GM12892 (cell line): ENCODE results near the gene PCA3. TPM values are rescaled to one million over a fixed set of nuclear protein-coding genes. Genes with fewer than 3 reads are reported as not detected.

Experiments
- DNase-seq: peaks from one replicate; pipeline ENCODE4 v3.0.0; 2011; ENCODE audit not compliant: insufficient read length
- FAIRE-seq: peaks from 2 replicates; lab custom pipeline; 2011; peaks lifted over from hg19 to GRCh38; lab: Jason Lieb, UNC
- POLR2A ChIP-seq: IDR thresholded peaks from 2 replicates; pipeline ENCODE4 v1.6.1; 2011; ENCODE audit warnings: low read depth, low read length, control low read depth
- POLR2AphosphoS5 ChIP-seq: IDR thresholded peaks from 2 replicates; pipeline ENCODE4 v1.6.1; 2011; ENCODE audit warnings: low read depth, low read length, control low read depth
- TAF1 ChIP-seq: IDR thresholded peaks from 2 replicates; pipeline ENCODE4 v1.6.1; 2011; ENCODE audit warnings: low read depth, mild to moderate bottlenecking, control low read depth, low read length, borderline replicate concordance
- polyA plus RNA-seq: library from polyadenylated mRNA; unstranded; fragments of >200 nt; gene quantifications from one replicate; pipeline ENCODE4 v1.2.1, GENCODE V29; 2012; ENCODE audit warnings: missing spikeins, inconsistent platforms; ENCODE audit not compliant: missing spikeins

The PCA3 gene
- polyA plus RNA-seq = not detected

DNA sequence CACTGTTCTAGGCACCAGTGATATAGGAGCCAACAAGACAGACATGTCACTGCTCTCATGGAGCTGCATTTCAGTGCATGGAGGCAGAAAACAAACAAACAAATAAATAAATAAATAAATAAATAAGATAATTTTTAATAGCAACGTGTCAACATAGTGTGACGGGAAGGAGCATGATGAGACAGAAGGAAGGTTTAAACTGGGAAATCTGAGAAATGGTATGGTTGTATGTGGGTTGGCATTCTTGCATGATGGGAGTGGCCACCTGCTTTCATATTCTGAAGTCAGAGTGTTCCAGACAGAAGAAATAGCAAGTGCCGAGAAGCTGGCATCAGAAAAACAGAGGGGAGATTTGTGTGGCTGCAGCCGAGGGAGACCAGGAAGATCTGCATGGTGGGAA, at the start of gene PCA3:
PCA3 (plus strand) TSS at position 301 of the 400 bp plus-strand sequence.
- no peak for FAIRE-seq
- no peak for DNase-seq
- TF ChIP-seq TAF1 (no peak), POLR2A (no peak), POLR2AphosphoS5 (no peak)

DNA sequence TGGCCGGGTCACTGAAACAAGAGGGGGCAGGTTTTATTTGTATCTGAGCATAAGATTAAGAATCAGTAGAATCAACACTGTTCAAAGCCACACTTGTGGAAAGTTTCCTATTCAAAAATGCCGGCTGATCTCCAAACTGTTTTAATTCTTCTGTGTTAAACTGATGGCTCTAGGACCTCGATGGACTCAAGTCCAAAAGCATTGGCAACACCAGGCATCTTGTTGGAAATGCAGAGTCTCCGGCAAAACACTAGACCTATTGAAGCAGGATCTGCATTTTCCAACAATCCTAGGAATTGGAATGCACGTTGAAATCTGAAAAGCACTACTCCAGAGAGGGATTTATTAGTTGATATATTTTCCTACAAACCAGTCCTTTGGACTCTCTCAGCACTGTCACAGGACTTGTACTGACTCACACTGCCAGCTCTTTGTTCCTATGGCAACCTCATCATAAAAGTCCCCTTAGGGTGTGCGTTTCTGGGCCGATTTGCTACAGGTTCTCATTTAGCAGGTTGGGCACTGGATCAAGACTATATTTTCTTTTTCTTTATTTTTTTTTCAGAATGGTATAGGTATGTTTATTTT, 48.1 kb upstream of the PCA3 start:
- FAIRE-seq = no peak

DNA sequence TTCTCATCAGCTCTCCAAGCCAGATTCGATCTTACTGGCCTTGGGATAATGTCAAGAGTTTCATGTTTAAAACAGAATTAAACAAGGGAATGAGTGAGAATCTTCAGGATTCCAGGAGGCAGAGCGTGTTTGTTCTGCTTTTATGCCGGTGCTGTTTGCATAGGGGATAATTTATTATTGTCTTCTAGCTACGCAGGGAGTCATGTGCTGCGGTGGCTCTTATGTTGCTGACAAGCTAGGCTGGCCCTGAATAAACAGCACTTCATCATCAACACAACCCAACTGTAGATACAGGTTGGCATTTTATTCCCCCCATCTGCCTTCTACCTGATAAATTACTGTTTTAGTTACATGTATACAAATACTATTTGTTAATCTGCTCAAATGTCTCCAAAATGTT, 47.1 kb upstream of the PCA3 start:
- FAIRE-seq = no peak
- no peak for DNase-seq
- TF ChIP-seq POLR2A = no peak

More for the DNA sequence above, 48.1 kb upstream of the PCA3 start:
- DNase-seq = no peak
- TF ChIP-seq TAF1 (no peak), POLR2A (no peak), POLR2AphosphoS5 (no peak)

DNA sequence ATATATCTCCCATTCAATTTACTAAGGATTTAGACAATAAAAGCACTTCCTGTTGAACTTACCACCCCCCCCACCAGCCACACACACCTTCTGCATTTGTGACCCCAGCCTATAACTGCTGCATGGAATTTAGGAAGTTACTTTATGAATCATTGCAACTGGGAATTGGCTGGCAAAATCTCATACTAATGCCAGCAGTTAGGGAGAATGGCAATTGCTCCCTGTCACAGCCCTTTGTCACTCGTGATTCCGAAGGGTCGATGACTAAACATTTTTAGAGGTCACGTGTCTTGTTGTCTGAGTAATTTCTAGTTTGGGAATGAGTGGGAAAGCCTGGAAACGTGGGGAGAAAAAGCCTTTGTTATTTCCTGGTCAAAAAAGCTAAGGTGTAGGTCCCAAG, 46.6 kb upstream of the PCA3 start:
- TF ChIP-seq POLR2A = no peak
- no peak for TF ChIP-seq POLR2AphosphoS5
- no peak for TF ChIP-seq TAF1
- FAIRE-seq = no peak
- no peak for DNase-seq

DNA sequence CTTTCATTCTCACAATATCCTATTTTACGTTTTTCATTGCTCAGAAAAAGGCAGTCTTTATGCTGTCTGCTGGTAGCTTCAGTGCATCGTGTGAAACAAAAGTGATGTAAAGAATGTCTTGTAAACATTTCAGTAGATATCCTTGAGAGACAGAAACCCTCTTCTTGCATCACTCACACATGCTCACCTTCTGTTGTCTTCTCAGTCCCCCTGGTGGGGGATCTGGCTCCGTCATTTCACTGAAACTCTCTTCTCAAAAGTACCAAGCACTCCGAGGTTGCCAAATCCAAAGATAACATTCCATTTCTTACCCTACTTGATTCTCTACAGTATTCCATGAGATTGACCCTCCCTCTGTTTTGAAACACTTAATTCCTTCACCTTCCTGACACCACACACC, 46.1 kb upstream of the PCA3 start:
- FAIRE-seq (no peak), DNase-seq (no peak)
- TF ChIP-seq POLR2AphosphoS5 = no peak
- TF ChIP-seq TAF1 = no peak
- no peak for TF ChIP-seq POLR2A

DNA sequence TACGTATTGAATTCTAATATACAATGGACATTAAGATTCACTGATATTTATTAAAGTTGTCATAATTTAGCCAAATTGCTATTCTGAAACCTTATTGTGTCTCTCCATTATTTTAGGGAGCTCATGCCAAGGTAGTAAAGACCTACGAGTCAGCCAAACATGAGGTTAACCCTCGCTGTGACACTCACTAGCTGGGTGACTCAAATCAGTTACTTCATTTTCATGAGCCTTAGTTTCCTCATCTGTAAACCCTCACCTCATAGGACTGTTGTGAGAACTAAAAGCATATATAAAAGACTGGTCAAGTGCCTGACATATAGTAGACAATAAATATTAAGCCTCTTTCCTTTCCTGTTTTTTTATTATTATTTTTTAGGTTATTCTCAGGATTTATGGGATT, 44.0 kb upstream of the PCA3 start:
- TF ChIP-seq POLR2AphosphoS5 = no peak
- TF ChIP-seq TAF1 = no peak
- TF ChIP-seq POLR2A = no peak
- no peak for FAIRE-seq
- DNase-seq = no peak

DNA sequence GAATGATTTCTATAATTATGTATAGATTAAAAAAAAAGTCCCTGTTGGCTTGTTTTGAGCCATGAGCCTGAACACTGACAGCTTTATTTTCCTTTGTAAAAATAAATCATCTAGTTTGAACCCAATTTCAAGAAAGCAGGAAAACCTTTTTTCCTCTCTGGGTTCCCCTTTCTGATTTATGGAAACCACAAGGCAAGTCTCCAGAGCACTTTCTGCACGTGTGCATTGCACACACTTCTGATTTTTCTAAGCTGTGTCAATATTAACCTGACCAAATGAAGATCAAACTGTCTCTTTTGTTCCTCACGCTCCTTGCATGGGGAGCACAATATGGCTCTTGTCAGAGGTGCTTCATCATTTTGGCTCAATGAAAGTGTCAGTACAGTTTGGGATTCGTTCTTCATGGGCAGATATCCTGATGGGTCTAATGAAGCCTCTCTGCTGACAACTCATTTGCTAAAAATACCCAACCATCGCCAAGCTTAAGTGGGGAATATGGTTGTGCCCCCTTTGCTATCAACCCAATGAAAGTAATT, 39.2 kb upstream of the PCA3 start:
- FAIRE-seq (no peak), DNase-seq (no peak)
- no peak for TF ChIP-seq POLR2A
- no peak for TF ChIP-seq POLR2AphosphoS5
- TF ChIP-seq TAF1 = no peak

DNA sequence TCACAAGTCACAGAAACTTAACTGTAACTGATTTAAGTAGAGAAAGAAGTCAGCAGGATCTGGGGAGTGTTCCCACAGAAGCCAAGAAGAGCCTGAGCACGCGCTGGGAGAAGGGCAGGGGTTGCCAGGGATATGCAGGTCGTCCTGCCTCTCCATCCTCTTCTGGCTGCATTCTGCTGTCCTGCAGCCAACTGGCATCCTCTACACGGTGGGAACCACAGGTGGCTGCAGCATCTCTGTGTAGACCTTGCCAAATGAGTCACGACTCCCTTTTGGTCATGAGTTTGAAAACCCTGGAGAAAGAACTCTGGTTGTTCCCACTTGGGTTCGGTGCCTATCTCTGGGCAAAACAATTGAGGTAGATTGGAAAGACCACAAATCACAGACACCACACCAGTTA, 38.4 kb upstream of the PCA3 start:
- DNase-seq = no peak
- FAIRE-seq = no peak
- no peak for TF ChIP-seq TAF1
- no peak for TF ChIP-seq POLR2A
- TF ChIP-seq POLR2AphosphoS5 = no peak

DNA sequence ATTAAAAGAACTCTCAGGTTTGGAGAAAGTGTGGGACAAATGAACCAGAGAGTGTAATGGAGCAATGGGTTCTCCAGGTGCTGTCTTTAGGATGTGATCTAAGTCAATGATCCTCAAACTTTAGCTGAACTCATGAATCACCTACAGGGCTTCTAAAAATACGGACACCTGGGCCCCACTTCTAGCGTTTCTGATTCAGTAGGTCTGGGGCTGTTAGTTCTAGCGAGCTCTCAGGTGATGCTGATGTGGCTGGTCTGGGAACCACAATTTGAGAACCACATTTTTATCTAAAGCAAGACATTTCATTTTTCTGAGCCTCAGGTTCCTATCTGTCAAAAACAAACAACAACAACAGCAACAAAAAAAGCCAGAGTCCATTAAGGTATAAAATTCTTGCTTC, 35.1 kb upstream of the PCA3 start:
- TF ChIP-seq TAF1 (no peak), POLR2AphosphoS5 (no peak), POLR2A (no peak)
- FAIRE-seq (no peak), DNase-seq (no peak)

DNA sequence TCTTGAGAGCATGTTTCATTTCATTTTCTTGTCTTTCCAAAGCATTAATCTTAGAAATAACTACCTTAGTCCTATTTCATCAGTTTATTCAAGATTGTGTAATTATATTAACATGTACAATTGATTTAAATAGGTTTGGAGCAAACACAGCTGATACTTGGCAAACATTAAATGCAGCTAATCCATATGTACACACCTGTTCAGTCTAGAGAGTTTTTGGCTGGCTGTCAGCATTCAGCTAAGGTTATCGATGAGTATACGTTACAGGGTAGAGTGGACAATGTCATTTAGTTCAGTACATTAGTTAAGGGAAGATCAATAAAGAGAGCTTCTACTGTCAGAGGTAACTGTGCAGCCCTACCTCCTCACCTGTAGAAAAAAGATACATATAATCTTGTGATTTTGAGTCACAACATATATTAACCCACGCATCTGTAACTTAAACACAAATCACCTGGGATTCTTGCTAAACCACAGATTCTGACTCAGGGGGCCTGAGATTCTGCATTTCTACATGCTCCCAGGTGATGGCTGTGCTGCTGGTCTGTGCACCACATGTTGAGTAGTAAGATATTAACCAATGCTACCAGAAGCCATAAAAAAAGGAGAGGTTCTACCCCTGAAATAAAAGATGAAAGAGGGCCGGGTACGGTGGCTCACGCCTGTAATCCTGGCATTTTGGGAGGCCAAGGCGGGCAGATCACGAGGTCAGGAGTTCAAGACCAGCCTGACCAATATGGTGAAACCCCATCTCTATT, 34.1 kb upstream of the PCA3 start:
- TF ChIP-seq POLR2A (no peak), POLR2AphosphoS5 (no peak), TAF1 (no peak)
- DNase-seq = no peak

DNA sequence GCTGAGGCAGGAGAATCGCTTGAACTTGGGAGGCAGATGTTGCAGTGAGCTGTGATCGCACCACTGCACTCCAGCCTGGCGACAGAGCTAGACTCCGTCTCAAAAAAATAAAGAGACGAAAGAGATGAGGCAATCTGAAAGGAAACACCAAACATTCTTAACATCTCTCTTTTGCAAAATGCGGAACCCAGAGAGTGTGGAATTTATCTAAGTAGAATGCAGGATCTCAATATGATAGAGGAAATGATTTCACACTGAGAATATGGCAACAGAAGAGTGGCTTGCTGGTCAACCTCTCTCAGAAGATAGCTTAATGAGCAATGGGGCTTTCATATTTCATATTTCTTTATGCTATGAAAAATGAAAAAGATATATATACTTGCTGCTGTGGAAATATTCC, 33.4 kb upstream of the PCA3 start:
- FAIRE-seq (no peak), DNase-seq (no peak)
- TF ChIP-seq POLR2A = no peak
- TF ChIP-seq TAF1 = no peak
- no peak for TF ChIP-seq POLR2AphosphoS5

More for the DNA sequence above, 34.1 kb upstream of the PCA3 start:
- FAIRE-seq = no peak

DNA sequence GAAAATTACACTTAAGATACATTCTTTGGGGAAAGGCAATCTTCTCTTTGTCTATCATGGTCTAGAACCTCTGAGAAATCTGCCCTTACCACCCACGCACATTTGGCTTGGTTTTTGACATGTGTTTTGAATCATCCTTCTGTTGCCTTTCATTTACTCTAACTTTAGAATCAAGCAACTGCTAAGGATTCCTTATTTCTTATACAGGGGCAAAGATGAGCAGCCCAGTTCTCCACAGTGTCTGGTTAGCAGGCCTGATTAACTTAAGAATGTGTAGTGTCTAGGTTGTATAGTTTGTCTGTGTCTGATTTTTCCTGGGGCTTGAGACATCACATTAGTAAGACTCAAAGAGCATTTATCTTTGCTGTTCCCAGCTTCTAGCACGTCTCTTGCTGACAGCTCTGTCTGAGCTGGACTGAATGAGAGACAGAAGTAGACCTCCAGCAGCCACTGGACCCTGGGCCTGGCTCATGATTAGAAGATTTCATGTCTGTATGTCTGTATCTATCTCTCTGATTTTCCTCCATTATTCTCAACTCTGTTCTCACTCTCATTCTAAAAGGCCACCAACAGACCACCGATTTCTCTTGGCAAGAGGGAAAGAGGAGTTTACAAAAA, 31.8 kb upstream of the PCA3 start:
- TF ChIP-seq POLR2A = no peak
- no peak for TF ChIP-seq POLR2AphosphoS5
- TF ChIP-seq TAF1 = no peak
- no peak for DNase-seq

More for the DNA sequence above, 31.8 kb upstream of the PCA3 start:
- FAIRE-seq = no peak
